HepG2 (cell line): ENCODE measurements around the gene TBC1D24. TPM values are rescaled to one million over a fixed set of nuclear protein-coding genes. Genes with fewer than 3 reads are reported as not detected.
A peak's percentile ranks its signal among the peaks of the same experiment; 100 is the strongest.

Experiments
- ATF7-NPFF ChIP-seq: sonication (generic); formaldehyde crosslinking; IDR thresholded peaks from 2 replicates; pipeline ENCODE4 v1.8.1; 2023; ENCODE audit warnings: mild to moderate bottlenecking, low read depth, missing genetic modification reagents, moderate library complexity
- GATA4 ChIP-seq: sonication (generic); IDR thresholded peaks from 2 replicates; pipeline ENCODE4 v1.6.1; 2016; ENCODE audit warnings: antibody characterized with exemption, low read depth, borderline replicate concordance
- IKZF4 ChIP-seq: sonication (generic); formaldehyde crosslinking; IDR thresholded peaks from 2 replicates; pipeline ENCODE4 v1.5.1; 2020; ENCODE audit warnings: borderline replicate concordance, mild to moderate bottlenecking, low read depth, missing genetic modification reagents; ENCODE audit errors: not compliant biosample characterization
- LBX2 ChIP-seq: sonication (generic); formaldehyde crosslinking; IDR thresholded peaks from 2 replicates; pipeline ENCODE4 v1.5.0; 2020; ENCODE audit warnings: missing genetic modification reagents, mild to moderate bottlenecking, borderline replicate concordance
- MIER3 ChIP-seq: IDR thresholded peaks from 2 replicates; pipeline ENCODE4 v1.6.1; 2016; ENCODE audit warnings: missing compliant biosample characterization, borderline replicate concordance
- PHF21A ChIP-seq: sonication (generic); formaldehyde crosslinking; IDR thresholded peaks from 2 replicates; pipeline ENCODE4 v1.5.0; 2020; ENCODE audit warnings: mild to moderate bottlenecking, missing genetic modification reagents
- REL ChIP-seq: sonication (generic); formaldehyde crosslinking; conservative IDR thresholded peaks from 2 replicates; pipeline ENCODE4 v1.8.0; 2022; ENCODE audit warnings: mild to moderate bottlenecking, missing genetic modification reagents, moderate library complexity
- RFX3 ChIP-seq: IDR thresholded peaks from 2 replicates; pipeline ENCODE4 v1.6.1; 2016; ENCODE audit warnings: missing biosample characterization, missing genetic modification reagents
- TEF ChIP-seq: sonication (generic); formaldehyde crosslinking; IDR thresholded peaks from 2 replicates; pipeline ENCODE4 v1.5.0; 2020; ENCODE audit warnings: missing genetic modification reagents
- ZBTB38 ChIP-seq: sonication (generic); formaldehyde crosslinking; IDR thresholded peaks from 2 replicates; pipeline ENCODE4 v1.5.1; 2020; ENCODE audit warnings: mild to moderate bottlenecking, missing genetic modification reagents
- ZBTB44 ChIP-seq: sonication (generic); formaldehyde crosslinking; IDR thresholded peaks from 2 replicates; pipeline ENCODE4 v1.4.0; 2020; ENCODE audit warnings: missing genetic modification reagents
- ZFP36 ChIP-seq: fragments of 150-350 bp; IDR thresholded peaks from 2 replicates; pipeline ENCODE4 v1.6.1; 2018; ENCODE audit warnings: borderline replicate concordance, low read length, low read depth; ENCODE audit not compliant: partially characterized antibody
- ZNF609 ChIP-seq: sonication (generic); formaldehyde crosslinking; IDR thresholded peaks from 2 replicates; pipeline ENCODE4 v1.4.0; 2020; ENCODE audit warnings: mild to moderate bottlenecking, missing genetic modification reagents, borderline replicate concordance
- ZNF660 ChIP-seq: sonication (generic); formaldehyde crosslinking; IDR thresholded peaks from 2 replicates; pipeline ENCODE4 v1.5.1; 2020; ENCODE audit warnings: mild to moderate bottlenecking, low read depth, missing genetic modification reagents, borderline replicate concordance
- ZNF784 ChIP-seq: sonication (generic); formaldehyde crosslinking; IDR thresholded peaks from 2 replicates; pipeline ENCODE4 v1.5.1; 2020; ENCODE audit warnings: missing genetic modification reagents, mild to moderate bottlenecking, borderline replicate concordance
- ZXDC ChIP-seq: sonication (generic); formaldehyde crosslinking; IDR thresholded peaks from 2 replicates; pipeline ENCODE4 v1.5.0; 2020; ENCODE audit warnings: mild to moderate bottlenecking, missing genetic modification reagents
- polyA plus RNA-seq, 8 experiments: library from polyadenylated mRNA; depleted of rRNA in 3 of 8; stranded (reverse) in 7 of 8; unstranded in 1 of 8; fragments of >200 nt; fragmentation: Illumina TruSeq in 4 of 8; extraction: Trizol in 4 of 8; gene quantifications; 2 replicates each; pipeline versions ENCODE4 v1.2.1 to v1.2.3, GENCODE V29; 2011 to 2016; ENCODE audit warnings: low read depth in 4 of 8, missing spikeins in 1 of 8, mixed read lengths in 1 of 8; ENCODE audit not compliant: insufficient read depth in 1 of 8
- total RNA-seq, 5 experiments: library from RNA; depleted of rRNA; stranded (reverse); fragments of >200 nt; fragmentation: Illumina TruSeq; extraction: Trizol; gene quantifications; 2 replicates each; pipeline ENCODE4 v1.2.3, GENCODE V29; 2016; ENCODE audit warnings: low read depth in 1 of 5

TBC1D24 gene
- total and polyA plus RNA-seq, 2 of the 13 experiments (the other 11 are each of a cell fraction or from before 2014, with no cell fraction given): 7.7 to 13.7 TPM

- TF ChIP-seq ZBTB44 (CRISPR knock-in tag) (no peak), TEF (no peak), ZNF609 (no peak), ZNF784 (CRISPR knock-in tag) (no peak), MIER3 (CRISPR knock-in tag) (no peak), ATF7-NPFF (CRISPR knock-in tag) (no peak), ZXDC (CRISPR knock-in tag) (peak; percentile 15; the same call in 1 of the 2 replicates), ZBTB38 (peak; percentile 47), PHF21A (CRISPR knock-in tag) (peak; percentile 51; the same call in 1 of the 2 replicates), LBX2 (peak; percentile 86; the same call in 1 of the 2 replicates), REL (CRISPR knock-in tag) (0 out of 2 replicates have a peak, but pooled peaks have one; percentile 26), RFX3 (no peak), ZNF660 (no peak), ZFP36 (no peak), GATA4 (no peak), IKZF4 (CRISPR knock-in tag) (peak; percentile 25)
Measured at GRCh38 chr16:2473999-2474876, 689 bp upstream of the TBC1D24 start (continued).
